RPMI7951 (cell line): ENCODE results near the gene JUND. TPM values are rescaled to one million over a fixed set of nuclear protein-coding genes. Genes with fewer than 3 reads are reported as not detected.

Experiments used
- DNase-seq: peaks from one replicate; pipeline ENCODE4 v3.0.0-alpha.2; 2012; ENCODE audit warnings: low read depth
- total RNA-seq: library from RNA; depleted of rRNA; stranded (reverse); fragments of >200 nt; shearing (Covaris generic); gene quantifications from 2 replicates; pipeline ENCODE4 v1.2.3, GENCODE V29; 2014

JUND gene
- total RNA-seq, 1 experiment from 2014 or later = 22.0 TPM

DNA sequence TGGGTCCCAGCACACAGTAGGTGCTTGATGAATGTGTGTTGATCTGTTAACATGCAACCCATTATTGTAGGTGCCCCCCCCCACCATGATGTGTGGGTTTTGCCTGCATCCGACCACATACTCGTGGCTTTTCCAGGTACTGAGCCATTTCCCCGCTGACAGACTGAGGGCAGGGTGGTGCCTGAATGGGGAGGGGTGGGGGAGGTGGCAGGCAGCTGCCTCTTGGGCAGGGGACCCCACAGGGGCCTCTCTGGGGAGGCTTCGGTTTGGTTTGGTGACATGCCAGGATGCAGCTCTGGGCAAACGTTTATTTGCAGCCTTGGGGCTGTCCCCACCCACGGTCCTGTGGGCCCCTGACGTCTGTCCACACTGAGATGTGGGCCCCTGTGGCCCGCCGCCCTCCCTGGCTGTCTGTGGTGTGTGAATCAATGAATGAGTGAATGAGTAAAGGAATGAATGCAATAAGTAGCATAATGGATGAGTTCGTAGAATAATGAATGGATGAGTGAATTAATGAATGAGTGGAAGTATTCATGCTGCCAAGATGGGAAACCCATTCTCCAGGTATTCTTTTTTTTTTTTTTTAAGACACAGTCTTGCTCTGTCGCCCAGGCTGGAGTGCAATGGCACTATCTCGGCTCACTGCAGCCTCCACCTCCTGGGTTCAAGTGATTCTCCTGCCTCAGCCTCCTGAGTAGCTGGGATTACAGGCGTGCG lies 9.0 kb upstream of the JUND start:
- peak; percentile 36 for DNase-seq

DNA sequence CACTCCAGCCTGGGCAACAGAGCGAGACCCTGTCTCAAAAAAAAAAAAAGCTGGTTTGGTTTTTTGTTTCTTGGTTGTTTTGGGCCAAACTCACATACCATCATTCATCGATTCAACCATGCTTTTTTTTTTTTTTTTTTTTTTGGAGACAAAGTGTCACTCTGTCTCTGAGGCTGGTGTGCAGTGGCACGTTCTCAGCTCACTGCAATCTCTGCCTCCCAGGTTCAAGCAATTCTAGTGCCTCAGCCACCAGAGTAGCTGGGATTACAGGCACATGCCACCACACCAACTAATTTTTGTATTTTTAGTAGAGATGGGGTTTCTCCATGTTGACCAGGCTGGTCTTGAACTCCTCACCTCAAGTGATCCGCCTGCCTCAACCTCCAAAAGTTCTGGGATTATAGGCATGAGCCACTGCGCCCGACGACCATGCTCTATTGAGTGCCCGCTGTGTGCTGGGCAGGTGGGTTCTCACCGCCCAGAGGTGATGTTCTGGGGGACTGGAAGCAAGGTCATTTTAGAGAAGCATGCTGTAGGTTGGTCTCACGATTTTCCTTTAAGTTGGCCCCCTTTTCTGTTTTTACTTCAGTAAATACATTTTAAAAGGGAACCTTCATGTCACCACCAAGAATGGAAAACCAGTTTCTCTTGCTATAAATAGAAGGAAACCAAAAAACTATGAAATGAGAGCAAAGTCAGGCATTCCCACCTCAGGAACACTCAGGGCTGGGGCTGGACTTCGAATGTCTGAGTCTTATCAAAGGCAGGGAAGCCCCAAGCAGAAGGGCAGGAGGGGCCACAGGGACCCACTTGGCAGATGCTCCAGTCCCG lies 8.3 kb upstream of the JUND start:
- no peak for DNase-seq

DNA sequence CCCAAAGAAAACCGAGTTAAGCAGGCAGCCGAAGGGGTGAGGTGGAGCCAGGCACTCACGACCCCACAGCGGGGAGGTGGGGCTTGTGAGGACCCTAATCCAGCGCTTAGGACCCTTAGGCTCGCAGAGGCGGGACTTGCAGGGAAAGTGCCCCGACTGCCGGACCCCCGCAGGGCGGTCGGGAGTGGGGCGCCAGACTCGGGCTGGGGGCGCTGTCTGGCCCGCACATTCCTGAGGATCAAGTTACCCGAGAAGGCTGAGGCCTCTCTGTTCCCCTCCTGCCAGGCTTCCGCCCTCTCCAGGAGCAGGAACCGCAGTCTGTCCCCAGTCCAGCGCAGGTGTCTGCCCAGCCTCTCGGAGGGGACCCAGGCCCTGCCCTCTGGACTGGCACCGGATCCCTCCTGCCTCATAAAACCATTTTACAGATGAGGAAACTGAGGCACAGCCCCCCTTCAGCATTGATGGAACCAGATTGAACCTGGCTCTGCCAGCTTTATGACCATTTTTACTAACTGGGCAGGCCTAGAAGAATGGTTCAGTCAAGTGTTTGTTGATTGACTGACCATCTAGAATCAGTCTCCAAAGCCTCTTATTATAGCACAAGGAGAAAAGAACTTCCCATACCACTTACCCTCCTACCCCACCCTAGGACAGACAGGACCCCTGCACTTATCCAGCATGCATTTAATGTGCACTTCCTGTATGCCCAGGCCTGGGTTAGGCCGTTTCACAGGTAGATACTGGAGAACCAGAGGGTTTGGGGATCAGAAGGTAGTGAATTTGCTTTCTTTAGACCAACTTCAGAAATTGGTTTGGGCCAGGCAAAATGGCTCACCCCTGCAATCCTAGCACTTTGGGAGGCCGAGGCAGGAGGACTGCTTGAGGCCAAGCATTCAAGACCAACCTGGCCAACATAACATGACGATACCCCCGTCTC lies 6.7 kb upstream of the JUND start:
- no peak for DNase-seq

DNA sequence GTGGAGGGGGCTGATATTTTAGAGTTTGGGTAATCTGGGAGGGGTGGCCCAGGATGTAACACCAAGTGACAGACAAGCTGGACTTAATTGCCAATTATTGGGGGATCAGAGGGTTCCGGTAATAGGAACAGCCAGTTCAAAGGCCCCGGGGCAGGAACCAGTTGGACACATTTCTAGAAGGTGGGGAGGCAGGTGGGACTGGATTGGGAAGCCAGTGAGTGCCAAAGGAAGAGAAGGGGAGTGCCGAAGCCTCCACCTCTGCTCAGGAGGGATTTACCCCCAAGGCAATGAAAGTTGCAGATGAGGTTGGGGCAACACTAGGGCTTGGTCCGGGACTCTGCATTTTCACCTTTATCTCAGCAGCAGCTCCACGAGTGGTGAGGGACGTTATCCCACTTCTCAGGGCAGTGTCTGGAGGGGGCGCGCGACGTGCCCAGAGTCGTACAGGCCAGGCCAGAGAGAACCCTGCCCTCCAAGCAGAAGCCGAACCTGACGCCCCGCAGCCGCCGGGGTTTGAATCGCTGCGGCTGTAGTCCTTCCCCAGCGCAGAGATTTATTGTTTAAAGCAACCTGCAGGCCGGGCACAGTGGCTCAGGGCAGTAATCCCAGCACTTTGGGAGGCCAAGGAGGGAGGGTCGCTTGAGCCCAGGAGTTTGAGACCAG lies 5.7 kb upstream of the JUND start:
- DNase-seq = no peak

DNA sequence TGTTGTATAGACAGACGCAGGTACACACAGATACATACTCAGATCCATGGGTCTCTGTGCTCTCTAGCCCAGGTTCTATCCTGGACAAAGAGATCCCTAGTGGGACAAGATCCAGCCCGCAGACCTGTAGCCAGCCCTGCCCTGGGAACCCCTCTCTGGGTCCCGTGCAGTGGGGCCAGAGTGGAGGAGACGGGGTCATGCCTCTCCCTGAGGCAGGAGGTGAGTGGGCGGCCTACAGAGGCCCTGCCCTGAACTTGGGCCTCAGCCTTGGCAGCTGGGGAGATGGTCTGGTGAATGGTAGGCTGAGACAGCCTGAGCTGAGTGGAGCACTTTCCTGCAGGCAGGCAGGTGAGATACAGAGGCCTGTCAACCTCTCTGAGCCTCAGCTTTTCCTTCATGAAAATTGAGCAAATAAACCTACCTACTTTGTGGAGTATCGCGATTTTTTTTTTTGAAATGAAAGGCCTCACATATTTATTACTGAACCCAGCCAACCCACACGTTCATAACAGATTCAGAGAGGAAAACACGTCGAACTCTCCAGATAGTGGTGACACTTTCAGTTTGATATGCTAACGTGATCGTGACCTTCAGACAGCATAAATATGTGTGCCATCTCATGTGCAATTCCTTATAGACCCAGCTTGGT lies 3.4 kb upstream of the JUND start:
- DNase-seq = no peak

DNA sequence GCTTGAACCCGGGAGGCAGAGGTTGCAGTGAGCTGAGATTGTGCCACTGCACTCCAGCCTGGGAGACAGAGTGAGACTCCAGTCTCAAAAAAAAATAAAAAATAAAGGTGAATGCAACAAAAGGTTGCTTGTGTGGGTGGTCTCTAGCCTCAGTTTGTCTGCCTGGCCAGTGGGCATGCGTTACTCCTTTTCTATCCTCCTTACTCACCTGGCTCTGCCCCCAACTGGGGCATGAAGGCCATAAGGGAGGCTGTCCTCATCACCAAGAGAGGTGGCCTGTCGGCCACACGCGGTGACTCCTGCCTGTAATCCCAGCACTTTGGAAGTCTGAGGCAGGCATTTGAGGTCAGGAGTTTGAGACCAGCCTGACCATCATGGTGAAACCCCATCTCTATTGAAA lies 1.9 kb upstream of the JUND start:
- no peak for DNase-seq

DNA sequence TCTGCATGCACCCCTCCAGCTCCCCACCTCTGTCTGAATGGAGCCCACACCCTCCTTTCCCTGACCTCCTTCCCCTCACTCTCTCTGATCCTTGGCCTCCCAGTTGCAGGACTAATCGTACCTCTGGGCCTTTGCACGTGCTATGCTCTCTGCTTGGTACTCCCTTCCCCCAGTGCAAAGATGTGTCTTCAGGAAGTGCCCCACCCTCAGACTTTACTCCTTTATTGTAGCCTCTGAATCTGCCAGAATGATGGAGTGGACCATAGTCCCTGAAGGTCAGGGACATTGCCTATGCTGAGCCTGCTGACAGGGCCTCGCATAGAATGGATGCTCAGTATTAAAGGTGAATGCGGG lies 1.3 kb upstream of the JUND start:
- DNase-seq = no peak

DNA sequence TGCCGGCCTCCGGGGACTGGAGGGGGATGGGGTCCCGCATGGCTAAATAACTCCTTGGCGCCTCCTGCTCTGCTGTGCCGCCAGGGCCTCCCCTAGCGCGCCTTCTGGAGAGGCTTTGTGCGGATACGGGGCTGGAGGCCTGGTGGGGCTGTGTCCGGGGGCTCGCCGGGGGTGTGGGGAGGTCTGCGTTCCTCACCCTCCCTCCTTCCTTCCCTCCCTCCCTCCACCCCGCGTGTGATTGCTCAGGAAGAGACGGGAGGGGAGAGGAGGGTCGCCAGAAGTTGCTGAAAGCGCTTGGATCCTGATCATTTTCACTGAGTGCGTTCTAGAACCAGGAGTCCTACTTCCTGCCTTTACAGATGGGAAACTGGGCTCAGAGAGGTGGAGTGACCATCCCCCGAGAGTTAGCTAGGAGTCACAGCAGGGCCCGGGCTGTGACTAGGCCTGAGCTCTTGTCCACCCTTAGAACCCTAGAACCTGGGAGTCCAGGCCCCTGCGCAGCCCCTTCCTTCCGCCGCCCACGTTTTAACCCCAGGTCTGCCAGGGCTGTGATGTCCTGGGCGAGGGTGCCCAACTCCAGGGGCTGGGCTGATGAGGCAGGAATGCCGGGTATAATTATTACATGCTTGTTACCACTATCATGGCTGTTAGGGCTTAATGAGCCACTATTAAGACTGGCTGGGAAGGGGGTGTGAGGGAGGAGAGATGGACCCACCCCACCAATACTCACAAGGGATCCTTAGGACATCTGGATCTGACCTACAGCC lies 782 bp upstream of the JUND start:
- DNase-seq = no peak

DNA sequence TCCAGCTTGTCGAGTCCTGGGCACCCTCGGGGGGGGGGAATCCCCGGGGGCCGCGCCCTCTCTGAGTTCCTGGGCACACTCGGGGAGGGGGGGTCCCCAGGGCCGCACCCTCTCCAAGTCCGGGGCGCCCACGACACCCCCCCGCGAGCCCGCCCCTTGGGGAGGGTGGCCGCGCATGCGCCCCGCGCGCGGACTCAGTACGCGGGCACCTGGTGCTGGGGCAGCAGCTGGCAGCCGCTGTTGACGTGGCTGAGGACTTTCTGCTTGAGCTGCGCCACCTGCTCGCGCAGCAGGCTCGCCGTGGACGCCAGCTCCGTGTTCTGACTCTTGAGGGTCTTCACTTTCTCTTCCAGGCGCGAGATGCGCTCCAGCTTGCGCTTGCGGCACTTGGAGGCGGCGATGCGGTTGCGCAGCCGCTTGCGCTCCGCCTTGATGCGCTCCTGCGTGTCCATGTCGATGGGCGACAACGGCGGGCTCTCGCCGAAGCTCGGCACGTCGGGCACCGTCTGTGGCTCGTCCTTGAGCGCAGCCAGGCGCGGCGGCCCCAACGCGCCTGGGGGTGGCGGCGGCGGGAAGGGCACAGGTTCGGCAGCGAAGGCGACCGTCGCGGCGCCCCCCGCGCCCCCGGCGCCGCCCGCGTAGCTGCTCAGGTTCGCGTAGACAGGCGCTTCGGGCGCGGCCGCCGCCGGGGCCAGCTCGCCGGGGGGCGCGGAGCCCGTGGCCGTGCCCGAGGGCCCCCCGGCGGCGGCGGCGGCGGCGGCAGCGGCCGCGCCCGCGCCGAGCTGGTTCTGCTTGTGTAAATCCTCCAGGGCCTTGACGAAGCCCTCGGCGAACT lies 958 bp downstream of the JUND start:
- peak; percentile 81 for DNase-seq

DNA sequence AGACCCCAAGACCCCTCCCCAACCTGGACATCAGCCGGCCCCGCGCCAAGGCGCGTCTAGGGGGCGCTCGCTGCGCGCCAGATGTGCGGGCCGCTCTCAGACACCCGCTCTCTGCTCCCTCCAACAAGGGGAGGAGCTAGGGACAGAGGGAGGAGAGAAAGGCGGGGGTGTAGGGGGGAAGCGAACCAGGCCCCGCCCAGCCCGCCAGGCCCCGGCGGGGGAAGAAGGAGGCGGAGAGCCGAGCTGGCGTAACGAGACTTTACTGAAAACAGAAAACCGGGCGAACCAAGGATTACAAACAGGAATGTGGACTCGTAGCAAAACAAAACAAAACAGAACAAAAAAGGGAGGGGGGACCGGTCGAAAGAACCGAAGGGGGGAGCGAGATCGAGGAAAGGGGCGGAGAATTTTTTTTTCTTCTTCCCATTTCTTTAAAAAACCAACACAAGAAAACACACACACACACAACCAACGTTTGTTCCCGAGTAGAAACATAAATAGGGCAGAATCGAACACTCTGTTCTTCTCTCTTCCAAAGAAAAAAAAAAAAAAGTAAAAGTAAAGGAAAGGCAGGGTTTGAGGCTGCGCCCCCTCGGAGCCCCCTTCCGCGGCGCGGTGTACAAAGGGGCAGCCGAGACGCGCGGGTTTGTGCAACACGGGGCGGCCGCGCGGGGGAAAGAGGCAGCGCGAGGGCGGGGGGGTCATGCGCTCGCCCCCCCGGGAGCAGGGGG lies 1.7 kb downstream of the JUND start:
- peak; percentile 94 for DNase-seq

DNA sequence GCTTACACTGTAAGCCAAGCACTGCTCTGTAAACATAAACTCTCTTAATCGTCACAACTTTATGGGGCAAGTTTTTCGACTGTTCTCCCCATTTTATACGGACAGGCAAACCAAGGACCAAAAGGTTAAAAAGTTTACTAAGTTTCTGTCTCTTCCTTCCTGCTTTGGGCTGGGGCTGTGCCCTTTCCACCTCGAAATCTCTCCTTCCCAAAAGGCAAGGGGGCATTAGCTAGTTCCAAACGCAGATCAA lies 2.2 kb downstream of the JUND start:
- no peak for DNase-seq

DNA sequence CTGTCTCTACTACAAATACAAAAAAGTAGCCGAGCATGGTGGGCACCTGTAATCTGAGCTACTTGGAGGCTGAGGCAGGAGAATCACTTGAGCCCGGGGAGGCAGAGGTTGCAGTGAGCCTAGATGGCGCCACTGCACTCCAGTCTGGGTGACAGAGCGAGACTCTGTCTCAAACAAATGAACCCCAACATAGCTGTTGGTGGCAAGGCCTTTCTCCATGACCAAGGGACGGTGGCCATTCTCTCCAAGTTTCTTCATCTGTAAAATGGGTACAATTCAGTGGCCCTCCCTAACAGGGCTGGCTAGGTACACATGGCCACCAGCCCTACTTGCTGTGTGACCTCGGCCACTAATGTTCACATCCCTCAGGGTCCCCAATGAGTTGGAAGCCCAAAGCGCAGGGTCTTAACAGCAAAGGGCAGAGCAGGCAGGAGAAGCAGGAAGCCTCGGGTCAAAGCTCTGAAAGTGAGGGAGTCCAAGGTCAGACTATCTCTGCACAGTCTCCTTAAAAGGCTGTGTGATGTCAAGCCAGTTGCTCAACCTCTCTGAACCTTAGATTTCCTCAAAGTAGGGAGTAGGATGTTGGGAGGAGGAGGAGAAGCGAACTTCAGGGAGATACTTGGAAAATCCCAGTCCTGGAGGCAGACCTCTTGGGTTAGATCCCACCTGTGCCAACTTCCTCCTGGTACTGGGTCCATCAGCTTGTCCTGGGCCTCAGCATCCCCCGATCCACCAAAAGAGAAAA lies 2.7 kb downstream of the JUND start:
- DNase-seq = no peak

DNA sequence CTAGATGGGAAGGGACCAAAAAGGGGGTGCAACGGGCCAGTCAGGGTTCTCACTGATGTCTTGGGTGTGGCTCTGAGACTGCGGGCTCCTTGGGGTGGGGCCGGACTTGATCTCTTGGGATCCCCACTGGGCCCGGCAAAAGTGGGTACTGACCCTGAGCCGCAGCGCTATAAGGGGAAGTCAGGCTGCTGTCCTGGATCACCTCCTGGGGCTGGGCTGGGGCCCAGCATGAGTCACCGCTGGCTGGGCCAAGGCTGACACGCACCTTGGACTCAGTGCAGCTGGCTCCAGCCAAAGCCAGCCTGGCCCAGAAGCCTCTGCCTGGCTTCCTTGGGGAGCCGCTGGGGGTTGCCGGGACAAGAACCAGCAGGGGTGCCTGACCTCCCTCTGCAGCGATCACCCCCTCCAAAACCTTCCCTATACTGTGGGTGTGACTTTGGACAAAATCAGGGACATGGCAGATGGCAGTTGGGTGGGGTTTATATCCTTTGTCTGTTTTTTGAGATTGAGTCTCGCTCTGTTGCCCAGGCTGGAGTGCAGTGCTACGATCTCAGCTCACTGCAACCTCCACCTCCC lies 6.6 kb downstream of the JUND start:
- DNase-seq = peak; percentile 94

DNA sequence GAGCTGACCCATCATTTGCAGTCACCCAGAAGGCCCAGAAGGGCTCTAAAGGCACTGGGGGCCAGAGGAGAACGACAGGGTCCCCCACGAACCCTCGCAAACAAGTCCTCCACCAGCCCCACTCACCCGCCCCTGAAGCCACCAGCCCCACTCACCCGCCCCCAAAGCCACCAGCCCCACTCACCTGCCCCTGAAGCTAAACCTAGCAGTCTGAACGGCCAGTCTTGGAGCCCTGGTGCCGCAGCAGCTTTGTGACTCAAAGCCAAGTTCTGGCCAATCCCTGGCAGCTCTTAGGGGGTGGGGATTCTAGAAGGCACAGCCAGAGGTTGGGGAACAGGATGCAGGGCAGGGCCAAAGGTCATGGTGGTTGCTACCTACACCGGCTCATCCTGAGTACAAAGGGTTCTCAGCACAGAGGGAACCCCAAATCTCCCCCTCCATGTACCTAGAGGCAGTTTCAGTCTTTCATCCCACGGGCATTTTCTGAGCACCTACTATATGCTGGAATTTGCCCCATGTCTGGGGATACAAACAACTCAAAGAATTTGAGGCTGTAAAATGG lies 7.1 kb downstream of the JUND start, which contains the start of gene IQCN:
TSS of gene IQCN (minus strand) at position 234 of the 562 bp plus-strand sequence. CDS start 4,974 bp downstream, outside the sequence.
- peak; percentile 72 for DNase-seq

DNA sequence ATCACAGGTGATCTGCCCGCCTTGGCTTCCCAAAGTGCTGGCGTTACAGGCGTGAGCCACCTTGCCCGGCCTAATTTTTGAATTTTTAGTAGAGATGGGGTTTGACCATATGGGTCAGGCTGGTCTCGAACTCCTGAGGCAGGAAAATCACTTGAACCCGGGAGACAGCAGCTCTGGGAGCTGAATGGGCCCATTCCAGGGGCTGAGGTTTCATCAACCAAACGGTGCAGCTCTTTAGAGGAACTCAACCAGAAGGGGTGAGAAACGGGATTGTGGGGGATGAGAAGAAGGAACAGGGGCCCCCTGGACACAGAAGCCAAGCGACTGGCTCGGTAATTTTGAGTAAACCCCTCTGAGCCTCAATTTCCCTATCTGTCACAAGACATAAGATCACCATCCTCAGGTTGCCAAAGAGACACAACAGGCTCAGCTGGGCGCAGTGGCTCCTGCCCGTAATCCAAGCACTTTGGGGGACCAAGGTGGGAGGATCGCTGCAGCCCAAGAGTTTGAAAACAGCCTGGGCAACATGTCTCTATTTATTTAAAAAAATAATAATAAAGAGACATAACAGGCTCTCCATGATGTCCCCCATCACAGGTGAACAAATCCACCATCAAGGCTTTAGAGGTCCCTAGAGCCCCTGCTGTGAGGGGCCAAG lies 7.7 kb downstream of the JUND start:
- no peak for DNase-seq

DNA sequence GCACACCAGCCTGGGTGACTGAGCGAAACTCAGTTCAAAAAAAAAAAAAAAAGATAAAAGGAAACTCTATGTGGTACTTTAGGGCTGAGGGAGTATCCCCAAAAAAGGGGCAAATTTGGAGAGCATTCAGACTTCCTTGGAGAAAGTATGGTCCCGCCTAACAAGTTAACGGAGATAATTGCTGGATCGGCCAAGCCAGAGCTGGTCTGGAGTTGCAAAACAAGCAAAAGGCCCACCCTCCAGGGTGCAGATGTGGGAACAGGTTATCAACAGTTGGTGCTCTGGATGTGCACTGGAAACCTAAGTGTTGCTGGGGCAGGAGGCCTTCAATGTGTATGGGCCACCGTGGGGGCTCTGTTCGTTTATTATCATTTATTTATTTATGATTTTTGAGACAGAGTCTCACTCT lies 10.0 kb downstream of the JUND start:
- no peak for DNase-seq

DNA sequence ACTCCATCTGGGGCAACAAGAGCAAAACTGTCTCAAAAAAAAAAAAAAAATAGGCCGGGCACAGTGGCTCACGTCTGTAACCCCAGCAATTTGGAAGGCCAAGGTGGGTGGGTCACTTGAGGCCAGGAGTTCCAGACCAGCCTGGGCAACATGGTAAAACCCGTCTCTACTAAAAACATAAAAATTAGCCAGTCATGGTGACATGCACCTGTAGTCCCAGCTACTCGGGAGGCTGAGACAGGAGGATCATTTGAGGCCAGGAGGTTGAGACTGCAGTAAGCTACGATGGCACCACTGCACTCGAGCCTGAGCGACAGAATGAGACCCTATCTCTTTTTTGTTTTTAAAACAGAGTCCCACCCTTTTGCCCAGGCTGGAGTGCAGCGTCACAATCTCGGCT lies 11.1 kb downstream of the JUND start:
- DNase-seq = no peak
